ENCODE results near the gene WDR49.

The WDR49 gene

GRCh38 chr3:167653760-167654159 is at the start of gene WDR49:
TSS of gene WDR49 (minus strand) at chr3:167653942. CDS start at chr3:167653425, 517 bp downstream.
- no peak for DNase-seq

- no peak for DNase-seq
Observed at GRCh38 chr3:167700926-167701325, 47.2 kb upstream of the WDR49 start.

DNA sequence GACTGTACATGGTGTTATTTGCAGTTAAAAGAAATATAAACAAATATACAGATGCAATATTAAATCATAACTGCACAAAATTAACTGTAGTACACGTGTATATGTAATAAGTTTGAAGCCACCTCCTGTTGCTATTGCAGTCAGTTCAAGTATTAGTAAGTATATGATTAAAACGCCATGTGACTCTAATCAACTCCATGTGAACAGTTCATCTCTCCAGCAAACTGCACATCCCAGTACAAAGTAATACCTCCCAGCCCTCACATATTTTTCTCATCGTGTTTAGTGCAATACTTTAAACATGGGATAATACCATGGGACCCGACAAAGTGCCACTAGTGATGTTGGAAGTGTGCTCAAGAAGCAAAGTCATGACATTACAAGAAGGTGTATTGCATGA is 46.3 kb upstream of the WDR49 start:
- DNase-seq: no peak

DNA sequence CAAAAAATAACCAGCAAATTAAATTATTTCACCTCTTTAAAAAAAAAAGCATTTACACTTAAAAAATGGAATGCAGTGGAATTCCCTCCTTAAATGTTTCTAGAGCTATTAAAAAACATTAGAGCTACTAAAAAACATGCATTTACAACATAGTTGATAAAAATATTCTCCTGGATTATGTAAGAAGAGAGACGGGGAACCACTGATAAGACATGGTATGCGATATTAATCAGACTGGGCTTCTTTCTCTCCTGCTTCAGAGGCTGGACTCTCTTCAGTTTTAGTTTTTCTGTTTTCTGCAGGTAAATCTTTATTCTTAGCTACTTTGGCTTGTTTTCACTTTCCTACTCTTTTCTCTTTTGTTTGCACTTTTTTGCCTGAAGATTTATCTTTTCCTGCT is 40.4 kb upstream of the WDR49 start:
- DNase-seq: no peak

- DNase-seq: no peak
Observed at GRCh38 chr3:167691366-167691765, 37.6 kb upstream of the WDR49 start.

DNA sequence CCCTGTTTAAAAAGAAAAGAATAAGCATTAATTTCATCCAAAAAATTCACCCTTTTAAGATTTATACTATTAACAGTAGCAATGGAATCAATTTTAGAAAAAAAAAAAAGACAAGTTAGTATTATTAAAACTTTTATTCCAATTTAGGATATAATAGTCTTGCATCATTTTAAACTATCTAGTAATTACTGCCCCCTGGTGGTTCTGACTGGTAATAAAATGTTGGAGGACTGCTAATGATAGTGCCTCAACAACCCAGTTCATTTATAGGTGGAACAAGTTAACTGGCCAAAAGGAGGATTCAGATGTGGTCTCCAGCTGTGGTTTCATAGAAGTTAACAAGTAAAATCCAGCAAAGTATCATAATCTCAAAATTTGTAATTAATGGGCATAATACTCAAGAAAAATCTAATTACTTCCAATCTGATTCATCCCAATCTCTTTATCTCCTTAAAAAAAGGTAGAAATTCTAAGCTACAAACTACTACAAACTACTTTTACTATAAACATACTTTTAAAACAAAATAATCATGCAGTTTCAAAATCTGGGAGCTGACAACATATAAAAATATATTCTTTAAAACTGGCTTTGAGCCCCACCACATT is 30.7 kb upstream of the WDR49 start:
- DNase-seq: peak in 22 of 58 donors; percentile 0 to 73 (median 12)

GRCh38 chr3:167679526-167679925 is 25.8 kb upstream of the WDR49 start:
- DNase-seq: no peak

DNA sequence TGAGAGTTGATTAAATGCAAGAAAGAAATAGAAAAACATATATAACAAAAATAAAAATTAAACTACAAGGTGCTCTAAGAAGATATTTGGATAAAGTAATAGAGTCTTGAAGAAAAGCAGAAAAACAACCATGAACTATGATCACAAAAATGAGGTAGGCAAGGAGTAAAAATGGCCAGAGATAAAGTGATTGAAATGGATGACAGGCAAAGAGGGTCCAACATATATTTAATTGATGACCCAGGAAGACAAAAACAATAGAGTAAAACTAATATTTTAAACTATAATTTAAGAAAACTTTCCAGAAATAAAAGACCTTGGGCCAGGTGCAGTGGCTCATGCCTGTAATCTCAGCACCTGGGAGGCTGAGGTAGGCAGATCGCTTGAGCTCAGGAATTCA is 22.1 kb upstream of the WDR49 start:
- no peak for DNase-seq

- no peak for DNase-seq
Observed at GRCh38 chr3:167673221-167673620, 19.5 kb upstream of the WDR49 start.

- DNase-seq: no peak
Observed at GRCh38 chr3:167671878-167672427, 18.2 kb upstream of the WDR49 start.

DNA sequence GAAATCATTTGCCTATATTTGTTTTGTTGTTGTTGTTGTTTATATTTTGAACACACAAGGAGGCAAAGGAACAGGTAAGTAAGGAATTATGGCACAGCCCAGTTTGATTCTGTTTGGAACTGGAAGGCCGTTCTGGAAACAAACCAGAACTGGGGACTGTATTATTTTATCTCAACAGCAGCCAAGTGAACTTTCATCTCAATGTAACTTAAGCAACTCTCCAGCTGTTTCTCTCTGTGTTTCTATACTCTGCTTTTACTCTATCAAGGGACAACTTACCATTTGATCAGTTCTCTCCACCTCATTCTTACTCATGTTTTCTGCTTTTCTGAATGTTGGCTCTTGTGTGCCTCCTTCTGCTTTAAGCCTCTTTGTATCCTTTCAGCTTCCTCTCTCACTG is 16.0 kb upstream of the WDR49 start:
- no peak for DNase-seq

DNA sequence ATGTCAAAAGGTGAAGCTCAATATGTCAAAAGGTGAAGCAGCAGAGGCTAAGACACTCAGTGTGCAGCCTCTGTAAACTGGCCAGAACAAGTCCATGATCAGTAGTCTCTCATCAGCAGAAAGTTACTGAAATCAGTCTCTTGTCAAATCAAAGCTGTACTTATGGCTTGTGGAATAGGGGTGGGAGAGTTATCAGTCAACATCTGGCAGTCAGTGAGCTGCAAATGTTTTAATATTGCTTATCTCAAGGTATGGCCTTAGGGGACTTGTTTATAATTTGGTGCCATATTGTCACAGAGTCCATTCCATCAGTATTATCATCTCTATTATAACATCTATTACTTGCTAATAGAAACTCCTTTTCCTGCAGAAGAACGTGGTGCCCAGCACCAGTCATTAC is 14.9 kb upstream of the WDR49 start:
- no peak for DNase-seq

- no peak for DNase-seq
Observed at GRCh38 chr3:167666563-167666962, 12.8 kb upstream of the WDR49 start.

- no peak for DNase-seq
Observed at GRCh38 chr3:167662919-167663400, 9.2 kb upstream of the WDR49 start.

DNA sequence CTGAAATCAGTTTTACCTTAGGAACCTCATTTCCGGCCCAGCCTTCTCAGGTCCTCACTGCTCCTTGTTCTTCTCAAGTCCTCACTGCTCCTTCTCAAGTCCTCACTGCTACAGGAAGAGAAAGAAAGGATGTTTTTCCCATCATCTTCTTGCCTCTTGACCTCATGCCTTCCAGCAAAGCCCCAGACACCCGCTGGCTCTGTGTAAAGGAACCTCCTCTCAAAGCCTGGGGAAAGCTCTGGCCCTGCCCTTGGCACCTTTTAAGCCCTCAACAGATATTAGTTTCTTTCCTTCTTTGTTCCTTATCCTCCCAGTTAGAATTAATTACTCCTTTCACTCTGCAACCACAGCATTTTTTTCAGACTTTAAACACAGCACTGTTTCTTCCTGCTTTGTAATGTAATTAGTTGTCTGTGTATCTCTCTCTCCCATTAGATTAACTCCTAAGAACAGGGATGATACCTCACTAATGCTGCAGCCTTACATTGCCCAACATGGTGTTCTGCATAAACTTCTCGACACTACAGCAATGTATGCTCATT is 4.0 kb upstream of the WDR49 start:
- no peak for DNase-seq

DNA sequence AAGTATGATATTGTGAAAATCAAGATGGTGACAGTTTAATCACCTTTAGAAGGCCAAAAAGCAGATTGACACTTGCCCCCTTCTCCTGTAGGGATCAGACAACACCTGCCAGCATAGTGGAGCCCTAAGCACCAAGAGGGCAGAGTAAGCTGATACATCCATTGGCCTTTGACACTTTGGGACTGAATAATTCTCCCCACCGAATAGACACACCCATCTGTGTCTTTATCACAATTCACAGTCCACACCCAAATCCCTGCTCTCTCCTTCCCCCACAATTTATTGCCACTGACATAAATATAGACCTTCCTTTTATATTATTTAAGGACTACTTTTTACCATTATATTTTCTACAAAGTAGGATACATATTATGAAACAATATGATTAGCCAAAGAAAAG is 3.1 kb upstream of the WDR49 start:
- DNase-seq: no peak

- DNase-seq: no peak
Observed at GRCh38 chr3:167653155-167653554, 587 bp downstream of the WDR49 start.

- no peak for DNase-seq
Observed at GRCh38 chr3:167651826-167652225, 1.9 kb downstream of the WDR49 start.

DNA sequence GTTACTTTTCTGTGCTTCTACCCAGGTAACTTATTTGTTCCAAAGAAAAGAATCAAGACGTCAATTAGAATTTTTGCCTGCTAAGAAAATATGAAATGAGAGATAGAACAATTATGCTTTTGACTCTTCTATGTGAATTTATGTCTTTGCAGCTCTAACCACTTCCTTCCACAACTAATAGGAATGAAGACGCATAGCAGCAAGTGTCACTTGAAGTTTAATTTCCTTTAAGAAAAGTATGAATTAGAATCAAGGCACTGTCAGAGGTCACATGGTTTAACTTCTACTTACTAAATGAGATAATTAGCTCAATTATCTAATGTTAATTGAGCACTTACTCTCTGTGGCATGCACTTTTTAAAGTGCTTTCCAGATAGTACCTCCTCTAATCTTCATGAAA is 3.3 kb downstream of the WDR49 start:
- no peak for DNase-seq

- DNase-seq: no peak
Observed at GRCh38 chr3:167649746-167650145, 4.0 kb downstream of the WDR49 start.

DNA sequence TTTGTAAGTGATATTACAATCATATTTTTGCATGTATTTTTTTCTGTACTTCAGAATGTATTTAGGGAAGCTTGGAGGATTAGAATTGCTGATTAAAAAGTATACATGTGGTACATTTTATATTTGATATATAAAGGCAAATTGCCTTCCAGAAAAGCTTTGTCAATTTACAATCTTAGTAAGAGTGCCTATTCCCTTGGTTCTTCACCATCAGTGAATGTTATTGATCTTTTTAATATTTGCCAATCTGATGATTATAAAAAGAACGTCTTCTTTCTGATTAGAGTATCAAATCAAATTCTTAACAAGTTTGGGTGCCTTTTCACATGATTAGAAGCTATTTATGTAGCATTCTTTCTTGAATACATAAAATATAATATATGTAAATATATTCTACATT is 9.1 kb downstream of the WDR49 start:
- no peak for DNase-seq

GRCh38 chr3:167631471-167631870 is 22.3 kb downstream of the WDR49 start:
- no peak for DNase-seq

DNA sequence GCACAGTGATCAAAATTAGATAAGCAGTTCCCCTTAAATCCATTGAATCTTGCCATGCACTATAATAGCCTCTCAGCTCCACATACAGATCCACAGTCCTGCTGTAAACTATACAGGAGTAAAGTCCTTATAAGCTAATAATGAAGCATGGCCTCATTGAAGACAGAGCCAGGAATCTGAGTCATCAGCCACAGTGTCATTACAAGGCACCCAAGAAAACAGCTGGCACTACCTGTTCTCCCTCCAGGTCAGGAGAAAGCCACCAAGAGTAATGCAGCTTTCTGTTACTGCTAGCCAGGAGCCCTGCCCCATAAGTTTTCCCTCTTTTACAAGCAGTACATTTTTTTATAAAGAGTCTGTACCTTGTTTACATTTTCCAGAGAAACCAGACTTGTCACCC is 27.3 kb downstream of the WDR49 start:
- no peak for DNase-seq

Measured in anterior cingulate cortex (tissue), 58 donors.